ENCODE data around the gene CD7.

The CD7 gene

GRCh38 chr17:82277851-82278250 is 39.6 kb downstream of the CD7 start:
- no peak for DNase-seq

DNA sequence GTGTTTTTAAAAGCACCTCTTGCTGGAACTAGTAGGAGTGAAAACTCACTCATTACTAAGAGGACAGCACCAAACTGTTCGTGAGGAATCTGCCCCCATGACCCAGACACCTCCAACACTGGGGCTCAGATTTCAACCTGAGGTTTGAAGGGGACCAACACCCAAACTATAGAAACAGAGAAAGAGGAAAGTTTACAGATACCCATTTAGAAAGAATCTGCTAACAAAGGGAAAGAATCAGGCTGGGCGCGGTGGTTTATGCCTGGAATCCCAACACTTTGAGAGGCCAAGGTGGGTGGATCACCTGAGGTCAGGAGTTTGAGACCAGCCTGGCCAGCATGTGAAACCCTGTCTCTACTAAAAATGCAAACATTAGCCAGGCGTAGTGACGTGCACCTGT is 40.5 kb downstream of the CD7 start:
- no peak for DNase-seq

- DNase-seq = no peak
These were observed 42.1 kb downstream of the CD7 start for GRCh38 chr17:82275326-82275725.

GRCh38 chr17:82274134-82275020 is 43.0 kb downstream of the CD7 start:
- DNase-seq = no peak

DNA sequence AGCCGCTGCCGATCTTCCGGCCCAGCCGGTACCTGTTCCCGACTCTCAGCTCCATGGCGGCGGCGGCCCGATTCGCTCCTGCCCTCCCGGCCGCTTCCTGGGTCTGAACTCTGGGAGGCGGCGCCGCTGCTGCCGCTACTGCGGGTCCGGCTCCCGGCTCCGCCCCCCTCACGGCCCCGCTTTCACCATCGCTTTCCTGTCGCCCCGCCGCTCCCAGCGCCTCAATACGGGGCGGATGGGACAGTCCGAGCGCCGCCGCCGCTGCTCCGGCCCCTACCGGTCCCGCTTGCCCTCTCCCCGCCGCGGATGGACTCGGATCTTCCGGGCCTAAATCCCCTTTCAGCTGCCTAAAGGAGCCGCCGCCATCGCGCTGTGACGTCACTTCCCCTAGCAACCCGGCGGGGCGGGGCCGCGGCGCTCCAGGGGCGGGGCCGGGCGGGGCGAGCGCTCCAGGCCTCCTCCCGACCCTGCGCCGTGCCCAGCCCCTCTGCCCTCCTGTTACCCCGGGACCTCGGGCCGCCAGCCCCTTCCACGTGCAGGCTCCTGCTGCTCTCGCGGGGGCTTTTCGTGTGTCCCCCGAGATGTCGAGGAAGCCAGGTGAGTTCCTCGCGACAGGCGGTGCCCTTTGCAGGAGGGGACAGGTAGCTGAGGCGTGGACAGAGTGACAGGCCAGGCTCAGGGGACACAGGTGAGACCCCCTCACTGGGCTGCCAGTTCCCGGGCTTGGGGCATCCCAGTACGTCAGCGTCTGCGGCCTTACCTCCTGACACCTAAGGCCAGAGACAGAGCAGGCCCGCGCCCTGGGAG is 43.9 kb downstream of the CD7 start, which contains the start of gene CSNK1D:
TSS of gene CSNK1D (minus strand) at position 374 of the 807 bp plus-strand sequence. CDS start at position 55, 319 bp downstream.
- DNase-seq = peak; percentile 44

DNA sequence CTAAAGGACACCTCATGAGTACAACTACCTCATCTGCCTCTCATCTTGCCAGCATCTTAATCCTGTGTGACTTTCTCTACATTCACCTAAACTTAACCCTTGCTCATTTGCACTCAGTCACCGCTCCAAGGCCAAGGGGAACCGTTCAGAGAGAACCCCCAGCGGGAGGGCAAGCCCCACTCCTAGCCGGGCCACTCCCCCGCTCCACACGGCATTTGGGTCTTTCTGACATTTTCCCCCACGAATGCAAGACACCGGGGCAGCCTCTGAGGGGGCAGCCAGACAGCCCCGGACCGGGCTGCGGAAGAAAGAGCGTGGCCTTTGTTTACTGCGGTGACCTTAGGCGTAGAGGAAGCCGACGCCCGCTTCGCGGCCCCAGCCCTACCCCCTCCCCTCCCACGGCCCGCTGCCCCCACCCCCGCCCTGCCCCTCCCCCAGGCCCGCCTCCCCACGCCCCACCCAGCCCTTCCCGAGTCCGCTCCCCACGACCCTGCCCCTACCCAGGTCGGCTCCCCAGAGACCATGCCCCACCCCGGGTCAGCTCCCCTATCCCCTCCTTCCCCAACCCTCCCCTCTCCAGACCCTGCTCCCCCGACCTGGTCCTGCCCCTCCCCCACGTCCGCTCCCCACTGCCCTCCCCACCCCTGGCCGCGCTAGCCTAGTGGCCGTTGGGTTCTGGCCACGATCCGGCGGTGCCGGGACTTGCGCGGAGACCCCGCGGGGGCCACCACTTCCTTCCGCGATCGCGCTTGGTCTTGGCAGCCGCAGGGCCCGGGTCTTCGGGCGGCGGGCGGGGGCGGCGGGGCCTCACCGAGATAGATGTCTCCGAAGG is 44.7 kb downstream of the CD7 start:
- DNase-seq = no peak

- no peak for DNase-seq
These were observed 46.0 kb downstream of the CD7 start for GRCh38 chr17:82271401-82271800.

DNA sequence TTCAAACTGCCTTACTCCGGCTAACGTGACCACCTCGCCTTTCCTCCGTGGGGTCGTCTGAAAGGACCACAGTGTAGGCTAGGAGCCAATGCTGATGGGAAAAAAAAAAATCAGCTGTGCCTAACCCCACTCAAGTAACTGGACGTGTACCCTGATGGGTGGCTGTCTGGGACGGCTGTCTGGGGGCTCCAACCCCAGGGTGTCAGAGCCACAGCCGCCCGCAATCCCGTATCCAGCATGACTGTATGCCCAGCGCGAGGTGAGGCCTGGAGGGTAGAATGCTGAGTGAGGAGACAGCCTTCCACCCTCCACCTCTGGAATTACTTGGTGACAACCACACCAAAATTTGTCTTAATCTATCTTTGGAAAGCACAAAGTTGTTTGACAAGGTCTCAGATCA is 46.8 kb downstream of the CD7 start:
- no peak for DNase-seq

DNA sequence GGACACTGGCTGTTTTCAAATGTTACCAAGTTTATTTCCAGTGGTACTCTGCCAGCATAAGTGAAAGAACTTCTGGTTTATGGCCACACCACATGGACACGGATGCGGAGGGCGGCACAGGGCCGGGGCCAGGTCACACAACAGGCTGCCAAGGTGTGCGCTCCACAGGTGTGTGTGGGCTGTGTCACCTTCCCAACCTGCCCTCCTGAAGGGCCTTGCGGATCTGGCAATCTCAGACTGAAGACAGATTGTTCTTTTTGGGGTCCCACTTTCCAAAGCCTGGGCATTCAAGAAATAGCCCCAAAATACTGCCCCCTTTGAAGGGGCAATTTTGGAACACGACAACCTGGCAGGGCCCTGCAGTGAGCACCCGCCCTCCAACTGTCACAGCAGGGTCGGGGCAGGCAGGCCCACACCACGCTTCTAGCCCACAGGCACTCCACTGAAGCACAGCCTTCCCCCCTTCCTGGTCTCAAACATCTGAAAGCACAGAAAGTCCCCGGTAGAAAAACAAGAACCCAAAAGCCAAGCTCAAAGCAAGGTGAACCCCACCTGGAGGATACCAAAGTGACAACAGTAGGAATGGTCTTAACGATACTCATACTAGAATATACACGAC is 47.4 kb downstream of the CD7 start:
- no peak for DNase-seq

DNA sequence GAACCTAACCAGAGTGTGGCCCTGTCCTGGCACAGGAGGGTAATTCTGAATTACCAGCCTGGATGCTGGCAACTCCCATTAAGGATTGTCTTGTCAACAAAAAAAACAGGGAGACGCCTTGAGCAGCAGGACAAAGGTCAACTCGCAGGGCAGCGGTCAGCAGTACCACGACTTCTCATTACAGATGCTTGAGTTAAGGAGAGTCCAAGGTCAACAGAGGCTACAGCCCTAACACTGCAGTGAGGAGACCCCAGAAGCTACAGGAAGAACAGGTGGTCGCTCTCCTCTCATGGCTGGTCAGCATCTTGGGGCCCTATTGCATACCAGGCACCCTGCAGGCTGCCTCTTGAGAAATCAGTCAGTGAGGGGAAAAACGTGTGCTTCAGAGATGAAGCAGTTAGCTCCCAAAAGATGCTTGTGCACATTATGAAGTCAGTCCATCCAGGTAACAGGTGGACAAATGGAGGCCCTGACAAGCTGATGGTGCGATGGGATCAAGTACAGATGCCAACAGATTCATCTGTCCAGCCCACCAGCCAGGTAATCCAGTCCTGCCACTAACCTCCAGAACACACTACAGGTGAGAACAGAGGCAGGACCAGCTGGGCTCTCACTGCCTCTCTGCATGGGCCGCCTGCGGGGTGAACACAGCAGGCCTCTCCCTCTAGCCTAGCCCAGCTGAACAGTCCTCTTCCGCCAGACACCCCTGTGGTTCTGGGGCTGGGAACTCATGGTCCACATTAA is 48.1 kb downstream of the CD7 start:
- DNase-seq = no peak

DNA sequence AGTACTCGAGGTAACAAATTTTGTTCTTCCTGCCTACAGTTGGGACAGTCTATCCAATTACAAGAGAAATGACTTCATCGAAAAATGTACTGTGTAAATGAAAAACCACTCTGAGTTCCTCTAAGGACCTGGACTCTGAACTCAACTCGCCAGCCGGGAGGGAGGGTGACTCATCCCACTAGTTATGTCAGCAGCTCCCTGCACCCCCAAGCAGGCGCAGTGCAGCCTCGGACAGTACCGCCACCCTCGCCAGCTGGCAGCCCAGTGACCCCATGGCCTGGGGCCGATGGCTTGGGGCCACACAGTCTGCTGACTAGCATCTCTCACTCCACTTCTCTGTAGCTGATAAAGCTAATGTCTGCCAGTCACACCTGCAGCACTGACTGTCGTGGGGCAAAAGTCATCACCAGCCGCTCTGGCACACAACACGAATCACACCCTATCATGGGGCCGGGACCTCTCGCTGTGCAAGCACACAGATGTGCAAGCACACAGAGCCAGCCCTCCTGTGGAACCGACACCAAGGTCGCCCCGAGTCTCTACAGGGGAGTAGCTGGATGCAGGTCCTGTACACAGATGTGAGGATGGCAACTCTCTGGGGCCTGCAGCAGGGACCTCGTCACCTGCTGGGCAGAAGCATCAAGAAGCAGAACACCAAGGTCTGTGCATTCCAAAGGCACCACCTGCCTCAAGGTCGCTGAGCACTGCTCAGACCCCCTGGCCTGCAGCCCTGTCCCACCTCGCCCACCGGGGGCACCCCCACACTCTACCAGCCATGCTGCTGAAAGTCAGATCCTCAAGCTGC is 49.6 kb downstream of the CD7 start:
- DNase-seq = no peak

DNA sequence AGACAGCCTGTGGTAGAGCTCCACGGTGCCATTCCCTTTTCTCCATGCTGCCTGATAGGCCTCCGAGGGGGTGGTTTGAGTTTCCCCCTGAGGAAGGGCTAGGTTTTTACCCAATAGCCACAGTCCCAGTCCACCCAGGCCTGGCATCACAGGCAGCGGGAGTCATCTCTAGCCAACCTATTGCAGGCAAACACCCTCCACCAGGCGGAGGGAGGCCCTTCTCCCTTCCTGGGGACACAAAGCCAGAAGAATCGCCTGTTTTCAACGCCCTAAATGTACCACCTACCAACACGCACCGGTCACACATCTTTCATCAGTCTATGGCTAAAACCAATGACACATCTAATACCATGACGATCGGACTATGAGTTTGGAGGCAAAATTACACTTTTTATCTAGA is 51.3 kb downstream of the CD7 start:
- no peak for DNase-seq
